PFSK-1 (cell line): ENCODE data around the gene STXBP1.

Experiments
- FOXP2 ChIP-seq: optimal IDR thresholded peaks from 2 replicates; pipeline ENCODE3; 2011; ENCODE audit warnings: borderline replicate concordance, control low read depth, inconsistent platforms; ENCODE audit not compliant: insufficient read depth; ENCODE audit errors: extremely low read length, extremely low read depth
- POLR2AphosphoS5 ChIP-seq: IDR thresholded peaks from 2 replicates; pipeline ENCODE4 v1.6.1; 2012; ENCODE audit warnings: low read depth, mild to moderate bottlenecking, control low read depth, low read length, moderate library complexity
- REST ChIP-seq, 2 experiments: IDR thresholded peaks; 2 replicates each; pipeline versions ENCODE4 v1.6.1 to v1.8.0; 2011 to 2012; ENCODE audit warnings: low read depth in 2 of 2, low read length in 2 of 2, control low read depth in 1 of 2, inconsistent platforms in 1 of 2, mild to moderate bottlenecking in 1 of 2, moderate library complexity in 1 of 2; ENCODE audit not compliant: insufficient read depth in 1 of 2
- SIN3A ChIP-seq: IDR thresholded peaks from 2 replicates; pipeline ENCODE4 v1.6.1; 2012; ENCODE audit warnings: mild to moderate bottlenecking, low read length, moderate library complexity, borderline replicate concordance; ENCODE audit not compliant: insufficient read depth
- TAF1 ChIP-seq: IDR thresholded peaks from 2 replicates; pipeline ENCODE4 v1.6.1; 2012; ENCODE audit warnings: low read length, control low read depth, borderline replicate concordance; ENCODE audit not compliant: insufficient read depth

- TF ChIP-seq POLR2AphosphoS5: no peak
- TF ChIP-seq TAF1: no peak
- TF ChIP-seq REST (IDR thresholded peaks at IDR 0.05; ENCODE audit: insufficient read depth in 1 of 2, low read depth in 2 of 2, low read length in 2 of 2): no peak
- TF ChIP-seq SIN3A: no peak
- no peak for TF ChIP-seq FOXP2
Measured at GRCh38 chr9:127705577-127706379, 93.7 kb downstream of the STXBP1 start.
